NCI-H2196 treated with DMSO at 0.1 percent for 48 hours (cell line): Measurements from ENCODE around the gene AGPAT3.

Experiments
- DNase-seq: peaks from one replicate; lab custom pipeline; 2025; ENCODE audit not compliant: unreplicated experiment; lab: John Stamatoyannopoulos, UW

AGPAT3 gene

DNA sequence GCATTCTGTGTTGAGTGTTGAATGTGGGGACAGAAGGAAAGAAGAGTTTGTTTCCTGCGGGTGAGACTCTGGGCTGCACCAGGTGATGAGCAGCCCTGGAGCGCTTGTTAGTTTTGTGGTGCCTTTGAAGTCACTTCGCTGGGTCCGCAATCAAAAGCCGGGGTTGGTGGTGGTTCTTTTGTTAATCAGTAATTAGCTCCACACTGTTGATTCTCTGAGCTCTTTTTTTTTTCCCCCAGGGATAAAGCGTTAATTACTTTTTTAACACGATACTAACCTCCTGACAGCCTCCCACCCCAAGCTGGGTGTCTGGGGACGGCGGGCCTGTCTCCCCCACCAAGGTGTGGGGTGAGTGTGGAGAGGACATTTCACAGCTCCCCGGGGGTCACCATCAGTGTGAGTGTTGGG is 56.6 kb downstream of the AGPAT3 start:
- no peak for DNase-seq

DNA sequence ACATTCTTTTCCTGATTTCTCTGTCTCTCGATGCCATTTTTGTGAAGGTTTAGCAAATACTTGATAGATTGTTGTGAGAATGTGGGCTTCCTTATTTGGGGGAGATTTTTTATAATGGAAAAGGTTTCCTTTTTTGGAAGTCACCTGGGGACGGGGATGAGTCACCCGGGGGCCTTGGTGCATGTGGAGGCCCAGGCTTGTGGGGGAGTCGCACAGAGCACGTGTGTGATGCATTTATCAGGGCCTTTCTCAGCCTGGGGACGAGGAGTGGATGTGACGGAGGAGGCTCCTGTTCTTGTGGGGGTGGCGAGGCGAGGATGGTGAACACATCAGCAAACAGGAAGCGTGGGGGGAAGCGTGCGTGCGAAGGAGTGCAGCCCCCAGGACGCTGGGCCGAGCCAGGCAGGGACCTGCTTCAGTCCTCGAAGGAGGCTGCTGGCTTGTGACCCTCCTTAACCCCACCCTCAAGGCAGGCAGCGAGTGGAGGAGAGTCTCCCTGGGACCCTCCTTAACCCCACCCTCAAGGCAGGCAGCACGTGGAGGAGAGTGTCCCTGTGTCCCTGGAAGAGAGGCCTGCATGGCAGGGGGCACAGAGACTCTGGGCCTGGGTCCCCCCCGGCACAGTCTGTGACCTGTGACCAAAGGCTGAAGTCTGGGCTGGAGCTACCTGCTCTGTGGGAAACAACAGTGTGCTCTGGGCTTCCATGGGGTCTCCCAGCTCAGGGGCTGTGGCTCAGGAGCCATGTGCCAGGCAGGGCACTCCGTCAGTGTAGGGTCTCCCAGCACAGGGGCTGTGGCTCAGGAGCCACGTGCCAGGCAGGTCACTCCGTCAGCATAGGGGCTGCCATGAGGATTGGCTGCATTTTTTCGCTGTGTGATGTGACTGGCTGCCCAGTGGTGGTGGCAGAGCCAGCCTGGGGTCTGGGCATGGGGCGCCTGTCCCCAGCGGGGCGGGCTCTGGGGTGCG is 57.2 kb downstream of the AGPAT3 start:
- DNase-seq = no peak

DNA sequence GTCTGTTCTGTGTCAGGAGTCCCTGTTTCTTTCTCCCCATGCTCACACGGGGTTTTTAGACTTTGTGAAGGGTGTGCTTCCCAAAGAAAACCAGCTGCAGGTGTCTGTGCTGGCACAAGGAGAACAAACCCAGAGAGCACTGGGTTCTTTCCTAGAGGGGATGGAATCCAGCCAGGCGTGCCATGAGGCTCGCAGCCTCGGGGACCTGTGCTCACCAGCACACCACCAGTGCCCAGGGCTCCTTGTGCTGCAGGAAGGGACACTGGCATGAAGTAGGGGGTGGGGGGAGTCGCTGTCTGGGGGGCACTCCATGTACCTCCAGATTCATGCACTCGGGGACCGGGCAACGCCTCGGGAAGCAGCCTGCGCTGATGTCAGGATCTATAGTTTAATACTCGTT is 57.9 kb downstream of the AGPAT3 start:
- no peak for DNase-seq

DNA sequence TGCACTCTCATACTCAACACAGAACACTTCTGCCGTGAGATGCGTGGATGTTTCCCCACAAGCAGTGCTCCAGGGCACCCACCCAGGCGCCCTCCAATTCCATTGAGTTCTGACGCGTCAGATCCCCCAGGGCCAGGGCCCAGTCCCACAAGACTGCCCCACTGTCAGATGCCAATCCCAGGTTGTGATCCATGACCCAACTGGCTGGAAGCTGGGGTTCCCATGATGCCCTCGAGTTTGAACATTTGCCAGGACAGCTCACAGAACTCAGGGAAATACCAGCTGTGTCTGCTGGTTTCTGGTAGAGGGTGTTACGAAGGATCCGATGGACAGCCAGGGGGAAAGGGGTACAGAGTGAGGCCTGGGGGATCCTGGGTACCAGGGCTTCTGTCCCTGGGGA is 58.4 kb downstream of the AGPAT3 start:
- no peak for DNase-seq

DNA sequence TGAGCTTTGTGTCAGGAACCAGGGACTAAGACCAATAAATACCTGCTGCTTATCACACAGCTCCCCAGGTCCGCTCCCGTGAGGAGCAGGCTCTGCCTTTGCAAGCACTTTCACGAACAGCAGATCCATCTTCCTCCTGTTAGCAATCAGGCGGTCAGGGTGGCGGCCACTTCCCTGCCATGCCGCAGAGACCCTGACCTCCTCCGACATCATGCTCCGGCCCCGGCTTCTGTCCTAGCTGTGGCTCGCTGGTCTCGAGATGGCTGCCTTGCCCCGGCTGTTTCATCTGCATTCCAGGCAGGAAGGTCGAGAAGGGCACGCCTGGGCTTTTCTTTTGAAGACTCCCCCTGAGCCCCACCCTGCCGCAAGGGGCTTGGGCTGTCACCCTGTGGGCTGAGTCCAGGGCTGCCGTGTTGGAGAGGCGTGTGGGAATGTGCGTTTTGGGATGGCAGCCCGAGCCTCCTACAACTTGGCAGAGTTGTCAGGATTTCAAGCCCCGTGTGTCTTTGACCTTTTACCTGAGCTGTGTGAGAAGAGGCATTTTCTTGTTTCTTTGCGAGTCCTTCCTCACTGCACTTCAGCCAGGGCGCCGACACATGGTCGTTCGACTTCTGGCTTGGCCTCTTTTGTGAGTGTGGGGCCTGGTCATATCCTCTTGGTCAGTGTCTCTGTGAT is 59.5 kb downstream of the AGPAT3 start:
- no peak for DNase-seq

DNA sequence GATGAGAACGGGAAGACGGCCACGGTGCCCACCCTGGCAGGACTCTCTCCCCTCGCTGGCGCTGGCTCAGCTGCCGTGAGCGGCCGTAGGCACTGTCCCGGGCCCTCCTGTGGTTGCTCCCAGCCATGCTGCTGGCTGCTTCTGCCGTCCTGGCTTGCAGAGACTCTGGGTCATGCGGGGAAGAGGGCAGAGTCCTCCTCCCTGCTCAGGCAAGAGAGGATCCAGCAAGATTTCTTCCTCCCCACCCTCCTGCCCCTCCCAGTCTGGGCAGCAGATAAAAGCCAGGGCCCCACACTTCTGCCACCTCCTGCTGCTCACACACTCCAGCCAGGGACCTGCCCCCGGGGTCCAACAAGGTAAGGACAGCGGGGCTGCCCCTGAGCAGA is 60.1 kb downstream of the AGPAT3 start:
- DNase-seq = no peak

DNA sequence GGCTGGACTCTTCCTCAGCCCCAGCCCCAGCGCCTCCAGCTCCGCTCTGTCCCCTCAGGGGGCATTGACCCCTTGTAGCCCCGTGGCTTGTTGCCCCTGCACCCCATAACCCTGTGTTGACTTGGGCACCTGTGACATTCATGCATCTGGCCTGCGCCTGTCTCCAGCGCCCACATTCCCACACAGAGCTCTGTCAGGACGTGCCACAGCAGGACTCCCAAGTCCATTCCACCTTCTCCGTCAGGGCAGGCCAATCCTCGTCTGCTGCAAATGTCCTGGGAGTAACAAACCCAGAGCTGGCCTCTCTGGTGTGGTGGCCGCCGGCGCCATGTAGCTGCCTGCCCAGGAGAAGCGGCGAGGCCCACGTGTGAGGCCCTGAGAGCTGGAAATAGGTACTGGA is 60.6 kb downstream of the AGPAT3 start:
- DNase-seq = no peak

DNA sequence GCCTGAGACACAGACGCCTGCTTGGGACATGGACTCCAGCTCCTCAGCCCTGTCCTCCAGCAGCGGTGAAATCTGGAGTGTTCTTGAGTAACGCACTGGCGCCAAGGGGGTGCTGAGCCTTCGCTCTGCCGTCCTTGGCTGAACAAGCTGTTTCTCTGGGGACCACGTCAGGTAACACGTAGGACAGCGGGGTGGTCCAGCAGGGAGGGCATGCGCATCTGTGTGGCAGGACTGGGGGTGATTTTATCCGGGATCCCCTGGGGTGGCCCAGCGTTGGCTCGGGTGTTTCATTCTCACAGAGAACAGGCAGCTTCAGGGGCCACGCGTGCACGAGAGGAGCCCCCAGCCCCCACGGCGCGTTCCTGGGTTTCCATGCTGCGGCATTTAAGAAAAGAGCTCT is 61.2 kb downstream of the AGPAT3 start:
- no peak for DNase-seq

DNA sequence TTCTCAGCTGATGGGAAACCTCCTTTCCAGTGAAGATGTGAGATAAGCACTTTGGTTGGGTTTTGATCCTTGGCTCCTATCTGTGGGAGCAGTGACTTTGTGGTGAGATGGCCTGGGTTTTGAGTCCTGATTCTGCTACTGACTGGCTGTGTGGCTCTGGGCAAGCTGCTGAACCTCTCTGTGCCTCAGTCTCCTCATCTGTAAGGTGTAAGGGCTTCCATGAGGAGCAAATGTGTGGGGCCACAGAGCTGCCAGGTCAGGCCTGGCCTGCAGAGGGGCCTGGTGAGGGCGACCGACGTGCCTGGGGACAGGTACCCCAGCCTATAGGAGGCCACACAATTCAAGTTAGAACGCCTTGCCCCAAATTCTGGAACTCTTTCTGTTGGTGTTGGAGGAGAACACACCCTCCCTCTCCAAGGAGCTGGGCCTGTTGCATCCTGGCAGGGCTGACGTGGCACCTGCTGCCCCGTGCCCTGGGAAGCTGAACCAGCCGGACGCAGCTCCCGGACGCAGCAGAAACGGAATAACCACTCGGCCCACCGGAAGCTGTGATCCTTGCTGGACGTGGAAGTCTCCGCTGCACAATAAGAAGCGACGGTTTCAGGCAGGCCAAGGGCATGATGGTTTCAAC is 62.7 kb downstream of the AGPAT3 start:
- no peak for DNase-seq

DNA sequence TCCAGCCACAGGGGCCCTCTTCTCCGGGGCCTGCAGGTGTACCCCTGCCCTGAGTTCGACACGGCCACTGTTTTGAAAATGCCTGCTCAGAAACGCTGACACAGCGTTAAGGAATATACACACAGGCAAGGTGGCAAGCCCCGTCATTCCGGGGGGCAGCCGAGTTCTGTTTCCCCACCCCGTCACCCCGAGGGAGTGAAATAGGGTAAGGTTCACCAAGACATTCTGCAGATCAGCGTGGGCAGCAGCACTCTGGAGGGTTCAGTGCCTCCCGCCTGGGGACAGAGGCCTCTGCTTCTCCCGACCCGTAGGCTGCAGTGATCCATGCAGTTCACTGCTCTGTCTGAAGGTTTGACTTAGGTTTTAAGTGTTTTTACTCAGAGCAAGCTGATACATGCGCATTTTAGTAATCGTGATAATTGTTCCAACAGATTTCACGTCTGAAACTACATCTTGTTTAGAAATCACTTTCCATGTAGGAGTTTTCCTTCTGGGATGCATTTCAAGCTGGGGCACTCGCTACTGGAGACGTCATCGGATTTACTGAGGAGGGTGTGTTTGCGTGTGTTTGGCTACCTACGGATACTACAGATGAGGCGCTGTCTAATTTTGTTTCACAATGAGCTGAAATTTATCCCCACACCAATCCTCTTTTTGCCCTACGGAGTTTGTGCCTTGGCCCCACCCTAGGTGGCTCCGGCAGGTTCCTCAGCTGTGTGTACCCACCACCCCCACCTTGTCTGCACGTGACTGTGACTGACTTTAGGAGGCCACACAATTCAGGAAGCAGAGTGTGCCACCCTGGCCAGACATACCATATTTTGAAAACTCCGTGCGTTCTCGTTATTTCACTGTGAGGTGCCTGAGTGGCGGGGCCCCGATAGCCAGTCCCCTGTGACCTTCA is 63.5 kb downstream of the AGPAT3 start:
- no peak for DNase-seq

DNA sequence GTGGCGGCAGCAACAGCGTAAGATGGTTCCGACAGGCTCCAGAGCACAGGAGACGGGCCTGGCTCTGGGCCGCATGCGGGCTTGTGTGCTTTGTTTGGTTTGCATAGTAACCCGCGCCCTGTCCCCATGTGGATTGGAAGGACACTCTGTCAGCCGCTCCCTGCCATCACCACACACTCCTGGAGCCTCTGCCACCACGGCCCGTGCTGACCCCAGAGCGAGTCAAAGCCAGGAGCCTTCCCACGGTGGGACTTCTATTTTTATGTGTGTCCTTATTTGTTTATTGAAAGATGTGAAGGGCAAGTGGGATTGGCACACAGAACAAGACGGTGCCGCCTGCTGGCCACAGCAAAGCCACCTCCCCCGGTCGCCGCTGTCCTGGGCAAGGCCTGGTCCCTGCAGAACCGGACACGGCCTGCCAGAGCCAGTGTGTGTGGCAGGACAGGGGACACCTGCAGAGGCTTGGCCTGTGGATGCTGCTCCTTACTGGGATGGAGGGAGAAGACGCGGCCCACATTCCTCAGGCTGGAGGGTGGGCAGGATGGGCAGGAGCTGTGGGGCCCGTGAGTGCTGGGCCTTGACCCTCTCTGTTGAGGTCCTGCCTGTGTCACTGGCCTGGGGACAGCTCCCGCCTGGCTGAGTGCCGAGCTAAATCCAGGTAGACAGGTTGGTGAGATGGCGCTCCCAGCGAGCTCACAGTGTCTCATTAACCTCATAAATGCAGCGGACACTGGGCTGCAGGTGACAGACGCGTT is 64.4 kb downstream of the AGPAT3 start:
- no peak for DNase-seq

DNA sequence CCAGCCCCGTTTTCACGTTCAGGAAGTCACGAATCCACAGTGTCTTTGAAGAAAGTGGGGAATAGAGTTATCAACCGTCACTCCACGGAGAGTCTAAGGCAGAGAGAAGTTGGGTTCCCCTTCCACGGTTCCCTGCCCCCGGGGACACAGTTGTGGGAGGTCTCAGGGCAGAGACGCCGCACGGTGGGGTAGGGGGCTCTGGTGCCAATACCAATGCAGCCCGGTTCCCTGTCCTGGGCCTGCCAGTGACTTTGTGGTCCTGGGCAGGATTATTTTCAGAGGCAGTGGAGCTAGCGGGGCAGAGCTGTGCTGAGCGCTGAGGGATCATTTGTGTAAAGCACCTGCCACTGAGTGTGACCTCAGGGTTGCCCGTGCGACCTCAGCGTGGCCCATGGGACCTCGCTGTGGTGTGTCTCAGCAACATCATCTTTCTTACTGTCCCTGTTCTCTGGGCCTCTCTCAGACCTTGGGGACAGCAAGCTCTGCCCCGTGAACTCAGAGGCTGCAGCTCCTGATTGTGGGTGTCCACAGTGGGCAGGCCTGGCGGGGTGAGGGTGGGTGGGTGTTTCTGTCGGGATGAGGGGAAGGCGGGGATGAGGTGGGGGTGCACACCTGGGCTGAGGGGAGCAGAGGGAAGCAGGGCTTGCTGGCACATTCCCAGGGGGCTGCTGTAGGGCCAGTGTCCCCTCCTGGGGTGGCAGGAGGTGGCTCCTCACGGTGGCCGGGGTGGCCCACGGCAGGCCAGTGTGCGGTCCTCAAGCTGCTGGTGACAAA is 65.2 kb downstream of the AGPAT3 start:
- no peak for DNase-seq

DNA sequence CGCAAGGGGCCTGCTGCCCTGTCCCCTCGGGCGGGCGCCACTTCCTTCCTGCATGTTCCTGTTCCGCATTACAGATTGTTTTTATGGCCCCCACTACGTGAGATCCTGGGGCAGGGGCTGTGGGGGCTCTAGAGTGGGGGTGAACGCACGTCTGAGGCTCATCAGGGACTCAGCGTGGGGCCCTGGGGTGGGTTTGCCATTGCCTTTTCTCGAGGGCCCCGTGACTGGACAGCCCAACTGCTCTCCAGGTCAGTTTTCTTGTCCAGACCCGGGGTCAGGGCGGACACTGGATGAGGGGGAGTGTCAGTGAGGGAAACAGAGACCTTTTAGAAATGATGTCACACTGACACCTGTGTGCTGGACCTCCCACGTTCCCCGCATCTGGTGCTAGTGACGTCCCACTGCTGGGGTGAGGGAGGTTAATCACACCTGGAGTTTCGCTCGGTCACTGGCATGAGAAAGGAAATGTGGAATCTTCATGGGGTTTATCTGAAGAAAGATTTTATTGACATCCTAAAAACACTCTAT is 65.9 kb downstream of the AGPAT3 start:
- DNase-seq = no peak

DNA sequence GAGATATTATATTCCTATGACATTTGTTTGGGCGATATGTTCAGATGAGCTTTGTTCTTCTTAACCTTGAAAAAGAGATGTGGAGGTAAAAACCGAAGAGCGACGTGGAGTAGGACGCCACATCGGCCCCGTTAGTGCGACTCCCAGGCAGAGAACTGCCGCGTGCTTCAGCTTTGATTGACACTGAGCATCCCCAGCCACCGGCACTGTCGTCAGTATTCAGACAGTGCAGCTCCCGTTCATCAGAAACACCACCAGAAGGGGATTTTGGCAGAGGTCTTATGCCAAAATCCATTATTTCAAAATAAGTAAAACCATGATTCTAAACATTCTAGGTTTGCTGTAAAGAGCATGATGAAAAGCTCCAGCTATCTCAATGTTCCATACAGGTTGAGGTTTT is 66.5 kb downstream of the AGPAT3 start:
- DNase-seq = no peak

DNA sequence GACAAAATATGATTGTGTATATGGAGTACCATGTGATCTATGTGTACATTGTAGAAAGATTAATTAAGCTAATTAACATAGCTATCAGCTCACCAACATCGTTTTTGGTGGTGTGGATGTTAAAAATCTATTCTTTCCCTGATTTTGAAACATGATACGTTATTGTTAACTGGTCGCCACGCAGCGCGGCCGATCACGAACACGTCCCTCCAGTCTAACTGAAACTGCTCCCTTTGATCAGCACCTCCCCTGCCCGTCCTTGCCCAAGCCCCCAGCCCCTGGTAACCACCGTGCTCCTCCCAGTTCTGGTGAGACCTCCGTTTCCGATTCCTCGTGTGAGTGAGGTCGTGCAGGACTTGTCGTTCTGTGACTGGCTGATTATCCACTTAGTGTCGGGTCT is 67.0 kb downstream of the AGPAT3 start:
- no peak for DNase-seq

DNA sequence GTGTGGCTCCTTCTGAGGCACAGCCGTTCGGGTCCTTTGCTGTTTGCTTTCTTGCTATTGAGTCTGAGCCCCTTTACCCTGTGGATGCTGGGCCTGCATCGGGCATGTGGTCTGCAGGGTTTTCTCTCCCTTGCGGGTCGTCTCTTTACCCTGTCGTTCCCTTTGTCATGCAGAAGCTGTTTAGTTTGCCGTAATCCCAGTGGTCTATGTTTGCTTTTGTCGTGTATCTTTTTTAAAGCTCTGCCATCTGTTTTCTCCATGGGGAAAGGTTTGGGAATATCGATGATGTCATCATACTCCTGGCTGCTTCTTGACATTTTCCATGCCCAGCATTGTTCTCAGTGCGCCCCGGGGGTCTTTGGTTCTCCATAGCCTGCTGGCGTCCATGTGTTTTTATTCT is 68.2 kb downstream of the AGPAT3 start:
- DNase-seq = no peak

DNA sequence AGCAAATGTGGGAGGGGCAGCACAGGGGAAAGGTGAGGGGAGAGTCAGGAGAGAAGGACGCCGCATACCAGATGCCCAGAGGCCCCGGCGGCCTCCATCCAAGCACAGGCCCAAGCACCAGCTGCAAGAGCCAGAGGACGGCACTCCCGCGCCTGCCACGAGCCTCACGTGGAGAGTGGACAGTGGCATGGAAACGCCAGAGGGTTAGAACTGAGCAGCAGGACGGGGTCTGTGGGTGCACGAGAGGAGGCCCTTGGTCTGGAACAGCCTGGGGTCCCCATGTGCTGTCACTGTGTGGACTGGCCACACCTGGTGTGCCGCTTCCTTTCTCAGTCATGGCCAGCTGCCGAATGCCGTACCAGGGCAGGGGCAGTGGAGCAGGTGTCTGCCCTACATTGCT is 68.7 kb downstream of the AGPAT3 start:
- DNase-seq = no peak

DNA sequence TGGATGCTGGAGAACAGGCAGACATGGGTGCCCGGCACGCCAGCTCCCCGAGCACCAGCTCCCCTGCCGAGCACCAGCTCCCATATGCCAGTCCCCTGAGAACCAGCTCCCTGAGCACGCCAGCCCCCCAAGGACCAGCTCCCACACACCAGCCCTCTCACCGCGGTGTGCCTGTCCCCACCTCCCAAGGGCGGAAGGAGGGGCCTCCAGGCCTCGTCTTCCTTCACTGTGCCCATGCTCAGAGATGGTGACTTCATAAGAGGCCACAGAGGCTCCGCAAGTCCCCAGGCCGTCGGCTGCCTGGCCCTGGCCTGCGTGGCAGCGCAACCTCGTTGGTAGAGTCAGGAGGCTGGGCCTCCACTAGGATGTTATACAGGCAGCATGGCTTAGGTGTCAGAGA is 69.1 kb downstream of the AGPAT3 start:
- no peak for DNase-seq
